Dermis microvascular lymphatic vessel endothelial cell (primary cell): Measurements from ENCODE around the gene RAD9B. TPM values are rescaled to one million over a fixed set of nuclear protein-coding genes. Genes with fewer than 3 reads are reported as not detected.
"Not testable (repeated sequence)": the region's sequence is repeated elsewhere in the genome, so short reads cannot be mapped to it uniquely, and the experiment has no call there.

Source experiments
- DNase-seq, 2 donors: peaks; one replicate each; pipeline versions ENCODE4 v3.0.0 to v3.0.0-alpha.2; 2010; ENCODE audit warnings: low read depth in 2 of 2
- total RNA-seq: library from RNA; depleted of rRNA; stranded (reverse); fragments of >200 nt; gene quantifications from 2 replicates; pipeline ENCODE4 v1.2.1, GENCODE V29; 2014

RAD9B gene
- 0.25 and 0.26 TPM in 2 replicates for total RNA-seq

DNA sequence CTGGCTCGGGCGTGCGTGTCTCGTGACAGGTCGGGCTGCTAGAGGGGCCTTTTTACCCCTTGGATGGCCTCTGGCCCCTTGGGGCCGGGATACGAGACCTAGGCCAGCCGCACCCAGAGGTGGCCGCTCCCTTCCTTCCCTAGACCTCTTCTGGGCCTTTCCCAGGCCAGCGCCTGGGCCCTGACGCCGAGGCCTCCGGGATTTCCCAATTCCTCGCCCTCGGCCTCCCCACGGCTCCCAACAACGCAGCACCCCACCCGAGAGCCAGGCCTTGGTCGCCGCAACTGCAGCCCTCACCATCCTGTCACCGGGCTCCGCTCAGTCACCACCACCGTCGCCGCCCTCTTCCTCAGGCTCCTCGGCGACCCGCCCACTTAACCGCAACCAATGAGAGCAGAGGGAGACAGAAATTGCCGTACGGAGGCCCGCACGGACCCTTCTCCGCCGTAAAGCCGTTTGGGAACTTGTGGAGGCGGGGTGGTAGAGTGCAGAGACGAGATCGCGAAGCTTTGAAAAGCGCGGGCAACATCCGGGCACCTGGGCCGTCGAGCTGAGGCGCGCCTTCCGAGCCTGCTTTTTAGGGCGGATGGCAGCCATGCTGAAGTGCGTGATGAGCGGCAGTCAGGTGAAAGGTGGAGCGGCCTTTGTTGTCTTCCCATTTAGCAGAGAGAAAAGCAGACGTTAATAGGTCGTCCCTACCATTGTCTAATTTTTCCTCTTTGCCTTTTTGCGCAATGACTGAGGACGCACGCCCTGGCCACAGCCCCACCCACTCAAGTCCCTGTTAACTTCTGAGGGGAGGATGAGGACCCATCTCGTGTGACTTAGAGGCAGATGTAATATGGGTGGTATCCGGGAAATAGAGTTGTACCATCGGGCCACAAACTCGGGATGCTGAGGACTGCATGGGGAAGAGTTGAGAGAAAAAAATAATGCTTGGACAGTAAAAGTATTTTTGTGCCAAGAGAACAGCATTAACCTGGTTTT, at the start of gene RAD9B, which contains the start of gene VPS29:
TSS of gene RAD9B (plus strand) at position 580 of the 987 bp plus-strand sequence. CDS start at position 587, 7 bp downstream.
TSS of gene VPS29 (minus strand) at position 360 of the 987 bp plus-strand sequence. CDS start at position 300, 60 bp downstream.
- peak; percentile 97 to 98 for DNase-seq

DNA sequence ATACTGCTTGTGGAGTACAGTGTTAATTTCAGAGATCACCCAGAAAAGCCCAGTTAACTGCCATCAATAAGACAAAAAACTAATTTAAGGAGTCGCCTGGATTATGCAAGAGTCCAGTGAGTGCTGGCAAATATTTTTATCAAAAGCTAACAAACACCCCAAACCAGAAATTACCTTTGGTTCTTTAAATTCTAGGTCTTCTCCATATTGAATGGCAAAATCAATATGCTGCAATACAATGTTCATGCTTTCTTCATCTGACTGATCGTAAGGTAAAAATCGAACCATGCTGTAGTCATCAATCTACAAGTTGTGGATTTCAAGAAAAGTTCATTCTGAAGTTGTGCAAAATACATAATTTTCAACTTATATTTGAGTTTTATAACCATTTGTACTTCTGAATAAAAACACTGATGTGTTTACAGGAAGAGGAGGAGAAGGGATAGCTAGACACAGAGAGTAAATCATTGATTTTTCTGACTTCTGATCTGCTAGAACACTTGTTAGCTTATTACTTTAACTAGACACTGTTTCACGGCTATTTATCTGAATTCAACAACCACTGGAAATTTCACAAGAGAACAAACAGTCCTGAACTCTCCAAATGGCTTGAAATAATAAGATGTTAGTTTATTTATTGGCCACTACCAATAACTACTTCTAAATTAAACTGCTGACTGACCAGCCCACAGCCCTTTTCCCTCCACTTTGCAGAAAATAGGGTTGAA, 48.4 kb upstream of the RAD9B start:
- DNase-seq, result no peak

- no peak for DNase-seq
Measured at GRCh38 chr12:110458756-110459155, 43.4 kb upstream of the RAD9B start.

GRCh38 chr12:110461189-110461588, 40.9 kb upstream of the RAD9B start:
- not testable (repeated sequence) for DNase-seq

DNA sequence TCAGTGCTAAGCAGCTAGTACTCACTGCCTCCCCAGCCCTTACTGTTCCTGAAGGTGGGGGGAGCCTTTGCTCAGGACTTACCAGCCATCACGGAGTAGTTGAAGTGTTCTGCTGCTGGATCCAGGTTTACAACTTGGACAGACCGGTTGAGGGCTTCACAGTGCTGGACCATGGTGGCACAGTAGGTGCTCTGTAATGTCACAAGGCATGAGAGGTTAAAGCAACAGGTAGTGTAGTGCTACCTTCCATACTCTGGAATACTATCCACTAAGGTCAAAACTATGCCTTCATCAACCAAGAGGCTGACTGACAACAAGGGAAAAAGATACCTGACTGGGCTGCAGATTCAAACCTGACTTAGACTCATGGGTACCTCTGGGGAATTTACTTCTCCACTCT, 37.1 kb upstream of the RAD9B start:
- DNase-seq, result no peak

DNA sequence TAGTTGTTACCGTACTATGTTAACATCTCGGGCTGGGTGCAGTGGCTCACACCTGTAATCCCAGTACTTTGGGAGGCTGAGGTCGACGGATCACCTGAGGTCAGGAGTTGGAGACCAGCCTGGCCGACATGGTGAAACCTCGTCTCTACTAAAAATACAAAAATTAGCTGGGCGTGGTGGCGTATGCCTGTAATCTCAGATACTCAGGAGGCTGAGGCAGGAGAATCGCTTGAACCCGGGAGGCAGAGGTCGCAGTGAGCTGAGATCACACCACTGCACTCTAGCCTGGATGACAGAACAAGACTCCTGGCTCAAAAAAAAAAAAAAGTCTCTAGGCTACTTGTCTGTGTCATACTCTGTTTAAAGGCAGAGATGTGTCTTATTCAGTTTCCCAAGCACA, 36.4 kb upstream of the RAD9B start:
- not testable (repeated sequence) for DNase-seq

GRCh38 chr12:110466791-110467190, 35.3 kb upstream of the RAD9B start:
- no peak for DNase-seq

GRCh38 chr12:110467847-110468213, 34.3 kb upstream of the RAD9B start:
- no peak for DNase-seq

- DNase-seq, result peak; percentile 97 to 99
Measured at GRCh38 chr12:110468214-110469048, 33.7 kb upstream of the RAD9B start, which contains the start of the genes FAM216A and GPN3. Gene FAM216A, plus strand, starts transcription at chr12:110468845. Its CDS starts 31 bp downstream, at chr12:110468876. Gene GPN3, minus strand, starts transcription at chr12:110468257. Its CDS starts 54 bp downstream, at chr12:110468203.

- no peak for DNase-seq
Measured at GRCh38 chr12:110475426-110475825, 26.7 kb upstream of the RAD9B start.

DNA sequence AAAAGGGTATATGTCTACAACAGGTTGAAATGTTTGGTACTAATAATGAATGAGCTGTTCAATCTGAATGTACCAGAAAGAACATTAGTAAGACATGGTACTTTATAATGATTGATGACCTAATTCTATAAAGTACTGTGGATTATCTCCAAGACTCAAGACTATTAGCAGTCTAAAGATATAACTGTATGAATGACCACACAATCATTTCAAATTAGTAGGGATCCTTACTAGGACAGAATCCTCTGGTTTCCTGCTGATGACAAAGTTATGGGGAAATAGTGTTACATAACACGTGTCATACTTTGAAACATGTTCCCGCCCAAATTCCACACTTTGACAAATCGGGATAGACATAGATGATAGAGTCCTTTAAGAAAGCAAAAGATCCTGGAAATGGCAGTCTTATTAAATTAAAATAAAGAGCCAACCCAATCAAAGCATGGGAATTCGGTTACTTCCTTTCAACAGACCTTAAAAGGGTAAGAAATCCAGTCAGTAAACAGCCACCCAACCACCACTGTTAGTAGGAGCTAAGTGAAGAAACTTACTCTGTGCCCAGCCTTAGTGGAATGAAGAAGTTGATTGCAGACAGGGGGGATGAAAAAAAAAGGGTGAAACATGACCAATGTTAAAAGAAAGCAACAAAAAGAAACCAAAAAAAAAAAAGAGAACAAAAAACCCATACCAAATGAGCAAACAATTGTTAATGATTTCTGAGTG, 3.0 kb upstream of the RAD9B start:
- DNase-seq, result no peak

DNA sequence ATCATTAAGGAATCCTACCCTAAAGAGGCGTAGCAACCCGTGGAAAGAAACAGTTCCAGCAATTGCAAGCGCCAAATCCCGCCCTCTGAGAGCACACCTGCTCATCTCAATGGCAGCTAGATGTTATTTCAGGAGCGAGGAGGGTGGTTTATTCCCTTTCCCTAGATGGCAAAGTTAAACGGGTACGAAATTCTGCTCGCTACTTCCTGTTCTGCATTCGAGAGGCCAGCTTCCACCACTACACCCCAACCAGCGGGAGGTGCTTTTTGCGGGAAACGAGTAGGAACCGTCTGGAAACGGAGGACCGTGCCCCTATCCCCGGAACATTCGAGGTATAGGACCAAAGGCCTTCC, 756 bp upstream of the RAD9B start:
- peak in 1 of 2 donors; percentile 48 for DNase-seq

- no peak for DNase-seq
Measured at GRCh38 chr12:110503432-110503831, 1.3 kb downstream of the RAD9B start.

DNA sequence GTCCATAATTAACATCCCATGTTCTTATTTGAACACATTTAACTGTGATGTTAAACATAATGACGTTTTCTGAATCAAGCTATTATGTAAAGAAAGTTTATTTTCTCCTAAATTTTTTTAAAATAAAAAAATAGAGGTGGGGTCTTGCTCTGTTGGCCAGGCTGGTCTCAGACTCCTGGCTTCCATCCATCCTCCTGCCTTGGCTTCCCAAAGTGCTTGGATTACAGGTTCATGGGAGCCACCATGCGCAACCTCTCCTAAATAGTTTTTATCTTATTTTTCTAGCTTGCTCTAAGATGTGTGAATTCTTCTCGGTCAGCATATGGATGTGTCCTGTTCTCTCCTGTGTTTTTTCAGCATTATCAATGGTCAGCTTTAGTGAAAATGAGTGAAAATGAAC, 3.2 kb downstream of the RAD9B start:
- no peak for DNase-seq

- DNase-seq, result no peak
Measured at GRCh38 chr12:110508071-110508586, 6.0 kb downstream of the RAD9B start.

- no peak for DNase-seq
Measured at GRCh38 chr12:110513842-110514241, 11.7 kb downstream of the RAD9B start.

GRCh38 chr12:110514363-110514762, 12.2 kb downstream of the RAD9B start:
- no peak for DNase-seq

DNA sequence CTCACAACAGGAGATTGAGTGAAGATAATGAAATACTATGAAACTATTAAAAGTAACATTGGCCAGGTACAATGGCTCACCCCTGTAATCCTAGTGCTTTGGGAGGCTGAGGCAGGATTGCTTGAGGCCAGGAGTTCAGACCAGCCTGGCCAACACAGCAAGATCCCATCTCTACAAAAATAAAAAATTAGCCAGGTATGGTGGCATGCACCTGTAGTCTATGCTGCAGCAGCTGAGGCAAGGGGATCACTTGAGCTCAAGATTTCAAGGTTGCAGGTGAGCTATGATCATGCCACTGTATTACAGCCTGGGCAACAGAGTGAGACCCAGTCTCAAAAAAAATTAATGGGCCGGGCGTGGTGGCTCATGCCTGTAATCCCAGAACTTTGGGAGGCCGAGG, 14.9 kb downstream of the RAD9B start:
- DNase-seq, result no peak

DNA sequence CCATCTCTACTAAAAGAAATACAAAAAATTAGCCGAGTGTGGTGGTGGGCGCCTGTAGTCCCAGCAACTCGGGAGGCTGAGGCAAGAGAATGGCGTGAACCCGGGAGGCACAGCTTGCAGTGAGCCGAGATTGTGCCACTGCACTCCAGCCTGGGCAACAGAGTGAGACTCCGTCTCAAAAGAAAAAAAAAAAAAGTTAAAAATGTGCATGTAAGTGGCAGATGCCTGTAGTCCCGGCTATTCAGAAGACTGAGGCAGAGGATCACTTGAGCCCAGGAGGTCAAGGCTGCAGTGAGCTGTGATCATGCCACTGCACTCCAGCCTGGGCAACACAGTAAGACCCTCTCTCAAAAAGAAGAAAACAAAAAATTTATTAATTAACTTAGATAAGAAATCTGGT, 15.9 kb downstream of the RAD9B start:
- DNase-seq, result not testable (repeated sequence)
